CD4-positive, CD25-positive, alpha-beta regulatory T cell (primary cell): ENCODE measurements around the gene DYSF. TPM values are rescaled to one million over a fixed set of nuclear protein-coding genes. Genes with fewer than 3 reads are reported as not detected.

ENCODE experiments used
- ATAC-seq, 2 donors: fragments of 150-1000 bp; cut with Tn5 transposase; one replicate each; pipeline ENCODE4 v1.10.0; 2021; ENCODE audit warnings: low read depth in 2 of 2, moderate number of reproducible peaks in 2 of 2, moderate library complexity in 1 of 2
- DNase-seq, 3 donors: peaks; one replicate each; pipeline versions ENCODE4 v3.0.0 to v3.0.0-alpha.2; 2012 to 2022; ENCODE audit warnings: mixed read lengths in 1 of 3
- H3K27ac ChIP-seq: one replicate; pipeline ENCODE4 v1.7.0; 2013; ENCODE audit warnings: mild to moderate bottlenecking, low read length; ENCODE audit not compliant: insufficient read depth, poor library complexity, severe bottlenecking
- H3K27me3 ChIP-seq: one replicate; pipeline ENCODE4 v1.7.0; 2013; ENCODE audit warnings: low read length; ENCODE audit not compliant: control insufficient read depth, insufficient read depth
- H3K36me3 ChIP-seq: one replicate; pipeline ENCODE4 v1.7.0; 2013; ENCODE audit warnings: mild to moderate bottlenecking, low read length, moderate library complexity; ENCODE audit not compliant: control insufficient read depth, insufficient read depth
- H3K4me1 ChIP-seq: 2 replicates; pipeline ENCODE4 v1.7.0; 2013; ENCODE audit warnings: mild to moderate bottlenecking, low read length; ENCODE audit not compliant: insufficient read depth, control insufficient read depth, poor library complexity, severe bottlenecking
- H3K4me3 ChIP-seq: one replicate; pipeline ENCODE4 v1.7.0; 2013; ENCODE audit warnings: low read depth, mild to moderate bottlenecking, low read length, moderate library complexity
- H3K9me3 ChIP-seq, 2 experiments: 1 replicate in 1 of 2; 2 replicates in 1 of 2; pipeline ENCODE4 v1.7.0; 2013; ENCODE audit warnings: low read length in 2 of 2, mild to moderate bottlenecking in 1 of 2, moderate library complexity in 1 of 2; ENCODE audit not compliant: control insufficient read depth in 2 of 2
- H3K27ac Mint-ChIP-seq, 3 donors: one replicate each; pipeline ENCODE4 v1.8.0; 2020 to 2022; ENCODE audit warnings: mild to moderate bottlenecking in 3 of 3, mixed read lengths in 3 of 3, moderate library complexity in 2 of 3
- H3K27me3 Mint-ChIP-seq: one replicate; pipeline ENCODE4 v1.8.0; 2022; ENCODE audit warnings: mild to moderate bottlenecking, mixed read lengths
- H3K36me3 Mint-ChIP-seq: one replicate; pipeline ENCODE4 v1.8.0; 2020; ENCODE audit warnings: mixed read lengths
- H3K4me1 Mint-ChIP-seq, 4 donors: one replicate each; pipeline ENCODE4 v1.8.0; 2020 to 2022; ENCODE audit warnings: mixed read lengths in 4 of 4, mild to moderate bottlenecking in 1 of 4
- H3K4me3 Mint-ChIP-seq, 4 donors: one replicate each; pipeline ENCODE4 v1.8.0; 2020 to 2022; ENCODE audit warnings: mild to moderate bottlenecking in 4 of 4, mixed read lengths in 4 of 4, moderate library complexity in 3 of 4
- H3K9me3 Mint-ChIP-seq, 7 donors: one replicate each; pipeline ENCODE4 v1.8.0; 2020 to 2022; ENCODE audit warnings: mixed read lengths in 7 of 7, mild to moderate bottlenecking in 3 of 7, moderate library complexity in 2 of 7
- polyA plus RNA-seq, 4 donors: library from polyadenylated mRNA; unstranded; fragments of 300-500 nt; fragmentation: Illumina TruSeq; gene quantifications; one replicate each; pipeline ENCODE4 v1.2.3, GENCODE V29; 2021
- total RNA-seq: library from RNA; stranded (reverse); gene quantifications from one replicate; pipeline ENCODE4 v1.2.3, GENCODE V29; 2022

Gene DYSF
- total and polyA plus RNA-seq, 5 donors from 2014 or later: 0.10 to 0.13 TPM; not detected in 3

- no peaks in the 10 kb centered on the region for H3K36me3 Mint-ChIP-seq
- no peaks in the 10 kb centered on the region for H3K4me1 Mint-ChIP-seq
- Histone ChIP-seq H3K27me3 (no peaks in the 10 kb centered on the region), H3K36me3 (no peaks in the 10 kb centered on the region), H3K4me1 (no peaks in the 10 kb centered on the region), H3K4me3 (no peak overlapping the region), H3K9me3 (no peaks in the 10 kb centered on the region), H3K27ac (no peak overlapping the region)
- peaks cover 6% of the 10 kb centered on the region for H3K27me3 Mint-ChIP-seq
- H3K27ac Mint-ChIP-seq: no peak overlapping the region
- H3K4me3 Mint-ChIP-seq: no peak overlapping the region
- ATAC-seq: no peak
- H3K9me3 Mint-ChIP-seq: no peaks in the 10 kb centered on the region
- DNase-seq: no peak
Observed at GRCh38 chr2:71476495-71476894, 23.1 kb downstream of the DYSF start.

GRCh38 chr2:71477231-71477691 lies 23.9 kb downstream of the DYSF start:
- H3K36me3 Mint-ChIP-seq: no peaks in the 10 kb centered on the region
- H3K9me3 ChIP-seq: no peaks in the 10 kb centered on the region
- H3K9me3 Mint-ChIP-seq: no peaks in the 10 kb centered on the region
- no peaks in the 10 kb centered on the region for H3K36me3 ChIP-seq
- H3K4me3 Mint-ChIP-seq: no peak overlapping the region
- ATAC-seq (no peak), DNase-seq (no peak)
- H3K27me3 Mint-ChIP-seq: peaks cover 5% of the 10 kb centered on the region
- no peaks in the 10 kb centered on the region for H3K27me3 ChIP-seq
- no peaks in the 10 kb centered on the region for H3K4me1 ChIP-seq
- H3K27ac ChIP-seq: no peak overlapping the region
- H3K4me3 ChIP-seq: no peak overlapping the region
- no peak overlapping the region for H3K27ac Mint-ChIP-seq
- no peaks in the 10 kb centered on the region for H3K4me1 Mint-ChIP-seq

- H3K27ac Mint-ChIP-seq: no peak overlapping the region
- no peaks in the 10 kb centered on the region for H3K9me3 Mint-ChIP-seq
- Histone ChIP-seq H3K27me3 (no peaks in the 10 kb centered on the region), H3K27ac (no peak overlapping the region), H3K36me3 (no peaks in the 10 kb centered on the region), H3K4me3 (no peak overlapping the region), H3K9me3 (no peaks in the 10 kb centered on the region), H3K4me1 (no peaks in the 10 kb centered on the region)
- H3K4me3 Mint-ChIP-seq: peak overlapping the region in 1 of 4 donors; percentile 62
- DNase-seq: no peak
- ATAC-seq: no peak
- H3K4me1 Mint-ChIP-seq: no peaks in the 10 kb centered on the region
- no peaks in the 10 kb centered on the region for H3K36me3 Mint-ChIP-seq
- no peaks in the 10 kb centered on the region for H3K27me3 Mint-ChIP-seq
Observed at GRCh38 chr2:71478806-71479205, 25.4 kb downstream of the DYSF start.

- Mint-ChIP-seq H3K4me3 (no peak overlapping the region), H3K4me1 (no peaks in the 10 kb centered on the region), H3K9me3 (no peaks in the 10 kb centered on the region), H3K36me3 (no peaks in the 10 kb centered on the region), H3K27me3 (no peaks in the 10 kb centered on the region), H3K27ac (no peak overlapping the region)
- ATAC-seq (no peak), DNase-seq (no peak)
- H3K27me3 ChIP-seq: no peaks in the 10 kb centered on the region
- no peaks in the 10 kb centered on the region for H3K36me3 ChIP-seq
- H3K9me3 ChIP-seq: no peaks in the 10 kb centered on the region
- no peak overlapping the region for H3K4me3 ChIP-seq
- H3K27ac ChIP-seq: no peak overlapping the region
- H3K4me1 ChIP-seq: no peaks in the 10 kb centered on the region
Observed at GRCh38 chr2:71479261-71479660, 25.9 kb downstream of the DYSF start.

- H3K27ac Mint-ChIP-seq: no peak overlapping the region
- Histone ChIP-seq H3K27ac (no peak overlapping the region), H3K4me3 (no peak overlapping the region), H3K27me3 (no peaks in the 10 kb centered on the region), H3K9me3 (no peaks in the 10 kb centered on the region), H3K4me1 (no peaks in the 10 kb centered on the region), H3K36me3 (no peaks in the 10 kb centered on the region)
- H3K36me3 Mint-ChIP-seq: no peaks in the 10 kb centered on the region
- no peaks in the 10 kb centered on the region for H3K4me1 Mint-ChIP-seq
- no peaks in the 10 kb centered on the region for H3K9me3 Mint-ChIP-seq
- ATAC-seq (no peak), DNase-seq (no peak)
- no peak overlapping the region for H3K4me3 Mint-ChIP-seq
- peaks cover 5% of the 10 kb centered on the region for H3K27me3 Mint-ChIP-seq
Observed at GRCh38 chr2:71481111-71481510, 27.8 kb downstream of the DYSF start.

GRCh38 chr2:71482055-71482454 lies 28.7 kb downstream of the DYSF start:
- H3K36me3 Mint-ChIP-seq: no peaks in the 10 kb centered on the region
- H3K27me3 ChIP-seq: no peaks in the 10 kb centered on the region
- DNase-seq: no peak

GRCh38 chr2:71483246-71483645 lies 29.9 kb downstream of the DYSF start:
- H3K4me3 Mint-ChIP-seq: no peak overlapping the region
- H3K27me3 ChIP-seq: no peaks in the 10 kb centered on the region
- H3K9me3 Mint-ChIP-seq: no peaks in the 10 kb centered on the region
- no peak for DNase-seq
- peaks cover 11% of the 10 kb centered on the region for H3K27me3 Mint-ChIP-seq
- H3K27ac ChIP-seq: no peak overlapping the region
- no peaks in the 10 kb centered on the region for H3K9me3 ChIP-seq
- H3K36me3 Mint-ChIP-seq: no peaks in the 10 kb centered on the region
- H3K4me1 ChIP-seq: no peaks in the 10 kb centered on the region
- no peaks in the 10 kb centered on the region for H3K36me3 ChIP-seq
- H3K27ac Mint-ChIP-seq: no peak overlapping the region
- no peaks in the 10 kb centered on the region for H3K4me1 Mint-ChIP-seq
- no peak overlapping the region for H3K4me3 ChIP-seq
- ATAC-seq: no peak

More at GRCh38 chr2:71482055-71482454, 28.7 kb downstream of the DYSF start:
- Mint-ChIP-seq H3K27ac (no peak overlapping the region), H3K27me3 (peaks cover 5% of the 10 kb centered on the region), H3K9me3 (no peaks in the 10 kb centered on the region), H3K4me1 (no peaks in the 10 kb centered on the region), H3K4me3 (no peak overlapping the region)
- H3K36me3 ChIP-seq: no peaks in the 10 kb centered on the region
- H3K9me3 ChIP-seq: no peaks in the 10 kb centered on the region
- no peak for ATAC-seq
- H3K4me3 ChIP-seq: no peak overlapping the region
- H3K4me1 ChIP-seq: no peaks in the 10 kb centered on the region
- H3K27ac ChIP-seq: no peak overlapping the region

GRCh38 chr2:71484354-71484753 lies 31.0 kb downstream of the DYSF start:
- no peak overlapping the region for H3K4me3 Mint-ChIP-seq
- H3K4me1 Mint-ChIP-seq: no peaks in the 10 kb centered on the region
- H3K9me3 Mint-ChIP-seq: no peaks in the 10 kb centered on the region
- no peak overlapping the region for H3K27ac ChIP-seq
- H3K4me1 ChIP-seq: no peaks in the 10 kb centered on the region
- DNase-seq (no peak), ATAC-seq (no peak)
- no peaks in the 10 kb centered on the region for H3K9me3 ChIP-seq
- H3K27me3 Mint-ChIP-seq: peaks cover 17% of the 10 kb centered on the region
- no peak overlapping the region for H3K27ac Mint-ChIP-seq
- no peak overlapping the region for H3K4me3 ChIP-seq
- no peaks in the 10 kb centered on the region for H3K36me3 Mint-ChIP-seq
- H3K27me3 ChIP-seq: no peaks in the 10 kb centered on the region
- H3K36me3 ChIP-seq: no peaks in the 10 kb centered on the region
